ENCODE measurements around the gene UMODL1. TPM values are rescaled to one million over a fixed set of nuclear protein-coding genes. Genes with fewer than 3 reads are reported as not detected.

Gene UMODL1
- total RNA-seq, 3 donors from 2014 or later (not counting 1 experiment from before 2014, with no cell fraction given): 0.14 to 0.28 TPM; not detected in 1

DNA sequence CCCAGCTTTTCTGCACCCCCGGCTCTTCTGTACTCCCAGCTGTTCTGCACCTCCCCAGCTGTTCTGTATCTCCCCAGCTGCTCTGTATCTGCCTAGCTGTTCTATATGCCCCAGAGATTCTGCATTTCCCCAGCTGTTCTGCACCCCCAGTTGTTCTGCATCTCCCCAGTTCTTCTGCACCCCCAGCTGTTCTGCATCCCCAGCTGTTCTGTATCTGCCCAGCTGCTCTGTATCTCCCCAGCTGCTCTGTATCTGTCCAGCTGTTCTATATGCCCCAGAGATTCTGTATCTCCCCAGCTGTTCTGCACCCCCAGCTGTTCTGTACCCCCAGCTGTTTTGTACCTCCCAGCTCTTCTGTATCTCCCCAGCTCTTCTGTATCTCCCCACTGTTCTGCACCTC lies 41.1 kb downstream of the UMODL1 start:
- no peaks in the 10 kb centered on the region for H3K36me3 ChIP-seq (ENCODE audit: control insufficient read depth, insufficient read depth, low read length)
- Mint-ChIP-seq H3K4me1 (peaks cover 7 to 10% of the 10 kb centered on the region in 2 donors), H3K27ac (no peak overlapping the region), H3K9me3 (no peaks in the 10 kb centered on the region), H3K4me3 (no peak overlapping the region), H3K27me3 (ENCODE audit: low read depth in 2 of 2) (peaks cover 36 to 43% of the 10 kb centered on the region in 2 donors), H3K36me3 (no peaks in the 10 kb centered on the region)
- WGBS (ENCODE audit: insufficient coverage): 83% methylated on average over 1 of the region's 1 CpG
- no peak for ATAC-seq
- H3K9me3 ChIP-seq (ENCODE audit: control insufficient read depth, insufficient read depth, low read length): no peaks in the 10 kb centered on the region
- intact Hi-C loops (cut with micrococcal nuclease): loop anchor here (10.0 kb wide), 1 partner anchor 497 kb away; no protein-coding TSS in a partner anchor
- peaks cover 16% of the 10 kb centered on the region for H3K4me1 ChIP-seq (ENCODE audit: control insufficient read depth, insufficient read depth, low read length)
- no peak overlapping the region for H3K27ac ChIP-seq (ENCODE audit: low read length)
- H3K4me3 ChIP-seq (ENCODE audit: low read length): no peak overlapping the region
- no peak for DNase-seq
- H3K27me3 ChIP-seq (ENCODE audit: control insufficient read depth, insufficient read depth, low read length): no peaks in the 10 kb centered on the region
- no peak for TF ChIP-seq CTCF (IDR thresholded peaks at IDR 0.05)

DNA sequence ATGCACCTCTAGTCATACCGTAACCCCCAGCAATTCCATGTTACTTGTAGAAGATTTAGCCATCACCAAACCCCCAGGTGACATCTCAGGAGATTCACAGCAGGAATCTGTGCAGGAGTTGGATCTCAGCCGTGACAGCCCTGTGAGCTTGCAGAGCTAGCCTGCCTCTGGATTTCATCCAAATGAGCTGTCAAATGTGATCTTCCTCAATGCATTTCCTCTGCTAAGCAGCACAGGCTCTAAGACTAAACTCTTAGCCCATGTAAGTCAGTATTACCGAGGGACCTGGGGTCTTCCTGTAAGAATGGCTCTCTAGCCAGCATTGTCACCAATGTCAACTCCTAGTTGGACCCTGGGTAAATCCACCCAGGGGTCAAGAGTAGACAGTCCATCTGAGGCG lies 41.7 kb downstream of the UMODL1 start:
- Histone ChIP-seq H3K36me3 (ENCODE audit: control insufficient read depth, insufficient read depth, low read length) (no peaks in the 10 kb centered on the region), H3K27me3 (ENCODE audit: control insufficient read depth, insufficient read depth, low read length) (peaks cover 2% of the 10 kb centered on the region), H3K27ac (ENCODE audit: low read length) (no peak overlapping the region), H3K4me1 (ENCODE audit: control insufficient read depth, insufficient read depth, low read length) (peaks cover 11% of the 10 kb centered on the region), H3K4me3 (ENCODE audit: low read length) (no peak overlapping the region), H3K9me3 (ENCODE audit: control insufficient read depth, insufficient read depth, low read length) (no peaks in the 10 kb centered on the region)
- no peaks in the 10 kb centered on the region for H3K9me3 Mint-ChIP-seq
- peaks cover 13 to 16% of the 10 kb centered on the region in 2 donors for H3K4me1 Mint-ChIP-seq
- no peaks in the 10 kb centered on the region for H3K36me3 Mint-ChIP-seq
- no peak for ATAC-seq
- no peak for TF ChIP-seq CTCF (IDR thresholded peaks at IDR 0.05)
- 55% methylated on average over 4 of the region's 4 CpGs for WGBS (ENCODE audit: insufficient coverage)
- H3K4me3 Mint-ChIP-seq: no peak overlapping the region
- no peak for DNase-seq
- H3K27ac Mint-ChIP-seq: no peak overlapping the region
- intact Hi-C loops (cut with micrococcal nuclease): loop anchor here (10.0 kb wide), 1 partner anchor 498 kb away; no protein-coding TSS in a partner anchor
- H3K27me3 Mint-ChIP-seq (ENCODE audit: low read depth in 2 of 2): peaks cover 42 to 49% of the 10 kb centered on the region in 2 donors

DNA sequence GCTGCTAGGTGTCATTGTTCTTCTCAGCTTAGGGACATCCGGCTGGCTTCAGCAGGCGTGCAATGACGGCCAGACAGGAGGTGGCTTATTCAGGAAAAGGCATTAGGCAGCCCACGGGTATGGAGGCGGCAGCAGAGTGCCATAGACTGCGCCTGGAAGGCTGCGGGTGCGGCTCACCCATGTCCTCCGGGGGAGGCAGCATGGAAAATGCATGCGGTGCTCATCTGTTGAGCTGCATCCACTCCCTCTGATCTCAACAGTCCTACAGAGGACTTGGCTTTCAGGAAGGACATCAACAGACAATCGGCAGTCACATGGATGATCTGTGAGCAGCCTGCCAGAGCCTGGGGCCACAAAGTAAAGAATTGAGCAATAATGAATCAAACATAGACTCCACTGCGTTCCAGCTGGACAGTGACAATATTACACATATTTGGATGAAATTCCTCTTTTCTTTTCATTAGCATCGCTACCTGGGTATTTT lies 42.9 kb downstream of the UMODL1 start:
- no peak overlapping the region for H3K27ac Mint-ChIP-seq
- H3K4me1 Mint-ChIP-seq: peaks cover 18 to 20% of the 10 kb centered on the region in 2 donors
- H3K27me3 Mint-ChIP-seq (ENCODE audit: low read depth in 2 of 2): peaks cover 45 to 59% of the 10 kb centered on the region in 2 donors
- intact Hi-C loops (cut with micrococcal nuclease): loop anchor here (10.0 kb wide), 1 partner anchor 499 kb away; no protein-coding TSS in a partner anchor
- no peaks in the 10 kb centered on the region for H3K9me3 Mint-ChIP-seq
- H3K4me3 Mint-ChIP-seq: no peak overlapping the region
- Histone ChIP-seq H3K27ac (ENCODE audit: low read length) (no peak overlapping the region), H3K4me3 (ENCODE audit: low read length) (no peak overlapping the region), H3K9me3 (ENCODE audit: control insufficient read depth, insufficient read depth, low read length) (no peaks in the 10 kb centered on the region), H3K4me1 (ENCODE audit: control insufficient read depth, insufficient read depth, low read length) (peaks cover 12% of the 10 kb centered on the region), H3K36me3 (ENCODE audit: control insufficient read depth, insufficient read depth, low read length) (no peaks in the 10 kb centered on the region), H3K27me3 (ENCODE audit: control insufficient read depth, insufficient read depth, low read length) (peaks cover 13% of the 10 kb centered on the region)
- no peak for TF ChIP-seq CTCF (IDR thresholded peaks at IDR 0.05)
- DNase-seq (no peak), ATAC-seq (no peak)
- 81% methylated on average over 13 of the region's 13 CpGs for whole genome bisulfite sequencing (ENCODE audit: insufficient coverage)
- no peaks in the 10 kb centered on the region for H3K36me3 Mint-ChIP-seq

- Histone ChIP-seq H3K4me1 (ENCODE audit: control insufficient read depth, insufficient read depth, low read length) (peaks cover 16% of the 10 kb centered on the region), H3K4me3 (ENCODE audit: low read length) (no peak overlapping the region), H3K27me3 (ENCODE audit: control insufficient read depth, insufficient read depth, low read length) (peaks cover 20% of the 10 kb centered on the region), H3K9me3 (ENCODE audit: control insufficient read depth, insufficient read depth, low read length) (no peaks in the 10 kb centered on the region), H3K27ac (ENCODE audit: low read length) (no peak overlapping the region), H3K36me3 (ENCODE audit: control insufficient read depth, insufficient read depth, low read length) (no peaks in the 10 kb centered on the region)
- no peak for TF ChIP-seq CTCF (IDR thresholded peaks at IDR 0.05)
- Mint-ChIP-seq H3K36me3 (no peaks in the 10 kb centered on the region), H3K9me3 (no peaks in the 10 kb centered on the region), H3K27me3 (ENCODE audit: low read depth in 2 of 2) (peaks cover 48 to 66% of the 10 kb centered on the region in 2 donors), H3K4me1 (peaks cover 18 to 20% of the 10 kb centered on the region in 2 donors), H3K27ac (no peak overlapping the region), H3K4me3 (no peak overlapping the region)
- ATAC-seq: no peak
- 87% methylated on average over 7 of the region's 7 CpGs for WGBS (ENCODE audit: insufficient coverage)
- intact Hi-C loops (cut with micrococcal nuclease): loop anchor here (5.0 to 10.0 kb wide), 2 partner anchors 107 to 500 kb away; no protein-coding TSS in a partner anchor
- DNase-seq: no peak
Measured at GRCh38 chr21:42114646-42115045, 43.5 kb downstream of the UMODL1 start.
